ENCODE data around the gene FGF3.
"Not testable (repeated sequence)": the region's sequence is repeated elsewhere in the genome, so short reads cannot be mapped to it uniquely, and the experiment has no call there.

Gene FGF3

DNA sequence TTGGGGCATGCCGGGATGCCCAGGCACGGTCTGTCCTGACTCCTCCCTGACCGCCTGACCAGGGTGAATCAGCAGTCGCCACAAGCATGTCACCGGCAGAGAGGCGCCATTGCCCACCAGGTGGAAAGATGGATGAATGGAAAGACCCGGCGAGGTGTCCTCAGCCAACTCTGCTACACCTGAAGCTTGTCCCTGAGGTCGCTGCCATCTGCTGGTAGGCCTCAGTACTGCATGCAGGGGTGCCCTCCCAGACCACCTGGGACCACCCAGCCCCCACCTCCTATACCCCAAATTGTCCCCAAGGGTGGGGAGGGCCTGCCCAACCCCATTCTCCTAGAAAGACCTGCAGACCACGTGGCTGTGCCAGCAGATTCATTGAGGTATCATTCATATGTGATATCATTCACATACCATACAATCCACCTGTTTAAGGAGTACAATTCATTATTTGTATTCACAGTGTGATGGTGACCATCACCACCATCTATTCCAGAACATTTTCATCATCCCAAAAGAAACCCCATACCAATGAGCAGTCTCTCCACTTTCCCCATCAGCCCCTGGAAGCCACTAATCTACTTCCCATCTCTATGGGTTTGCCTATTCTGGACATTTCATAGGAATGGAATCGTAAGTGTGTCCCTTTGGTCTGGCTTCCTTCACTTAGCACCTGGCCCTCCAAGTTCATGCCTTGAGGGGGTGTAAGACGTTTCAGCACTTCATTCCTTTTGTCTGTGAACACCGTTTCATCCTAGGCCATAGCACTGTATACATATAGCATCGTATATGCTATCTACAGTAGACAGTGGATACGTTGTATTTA, 17.5 kb downstream of the FGF3 start:
- DNase-seq: no peak

- DNase-seq: no peak
These were observed 18.9 kb downstream of the FGF3 start for GRCh38 chr11:69800278-69800677.

DNA sequence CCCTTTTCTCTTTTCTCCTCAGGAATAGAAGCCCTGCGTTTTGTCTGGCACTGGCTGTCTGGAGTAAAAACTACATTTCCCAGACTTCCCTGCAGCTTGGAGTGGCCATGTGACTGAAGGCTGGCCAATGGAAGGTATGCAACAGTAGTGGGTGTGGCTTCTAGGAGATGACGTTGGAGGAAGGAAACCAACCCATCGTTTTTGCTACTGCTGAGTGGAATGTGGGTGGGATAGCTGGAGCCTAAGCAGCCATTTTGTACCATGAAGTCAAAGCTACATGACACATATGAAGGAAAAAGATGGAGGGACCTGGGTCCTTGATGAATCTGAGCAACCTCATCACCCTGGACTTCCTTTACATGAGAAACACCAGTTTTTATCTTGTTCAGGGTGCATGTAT, 19.6 kb downstream of the FGF3 start:
- no peak for DNase-seq

GRCh38 chr11:69799097-69799496, 20.1 kb downstream of the FGF3 start:
- DNase-seq: no peak

DNA sequence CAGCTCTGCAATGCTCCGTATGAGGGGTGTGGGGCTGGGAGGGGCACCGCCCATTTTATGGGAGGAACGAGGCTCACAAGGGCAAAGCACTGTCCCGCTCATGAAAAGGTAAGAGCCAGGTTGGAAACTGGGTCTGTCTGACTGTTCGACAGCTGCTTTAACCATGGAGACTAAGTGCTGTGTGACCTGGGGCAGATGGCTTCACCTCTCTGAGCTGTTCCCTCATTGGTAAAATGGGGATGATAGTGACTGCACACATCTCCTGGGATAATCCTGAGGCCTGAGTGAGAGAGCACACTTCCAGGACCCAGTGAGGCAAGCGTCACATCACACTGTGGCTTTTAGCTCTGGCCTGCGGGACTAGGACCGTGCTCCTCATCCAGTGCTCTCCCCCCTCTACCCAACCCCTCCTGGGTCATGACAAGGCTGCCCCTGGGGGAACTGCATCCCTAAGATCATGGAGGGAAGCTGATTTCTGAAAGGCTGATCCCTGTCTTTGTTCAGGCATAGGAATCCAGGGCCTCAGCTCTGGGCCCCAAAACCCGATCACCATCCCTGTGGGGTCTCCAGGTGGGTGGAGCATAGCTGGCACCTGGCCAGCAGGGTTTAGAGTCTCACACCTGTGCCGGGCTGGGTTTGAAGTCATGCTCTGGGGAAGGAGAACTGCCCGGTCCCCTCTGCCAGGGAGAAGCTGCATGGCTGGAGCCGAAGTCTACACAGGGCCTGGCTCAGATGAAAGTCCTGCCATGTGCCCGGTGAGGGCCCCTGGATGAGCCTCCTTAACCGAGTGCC, 21.3 kb downstream of the FGF3 start:
- no peak for DNase-seq

DNA sequence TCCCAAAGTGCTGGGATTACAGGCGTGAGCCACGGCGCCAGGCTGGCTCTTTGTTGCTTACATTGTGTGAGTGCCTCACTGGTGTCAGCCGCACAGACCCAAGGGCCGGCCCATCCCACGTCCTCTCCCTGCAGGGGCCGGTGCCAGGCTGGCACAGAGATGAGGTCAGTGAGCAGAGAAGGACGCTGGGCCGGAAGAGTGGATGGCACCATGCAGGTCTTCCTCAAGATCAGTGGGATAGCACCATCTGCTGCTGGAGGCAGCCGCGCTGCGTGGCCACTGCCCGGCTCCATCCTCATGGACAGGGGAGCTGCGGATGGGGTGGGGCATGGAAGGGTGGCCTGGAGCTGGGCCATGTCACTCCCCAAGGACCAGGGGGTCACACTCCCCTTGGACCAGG, 22.1 kb downstream of the FGF3 start:
- no peak for DNase-seq

- DNase-seq: no peak
These were observed 23.2 kb downstream of the FGF3 start for GRCh38 chr11:69796063-69796462.

DNA sequence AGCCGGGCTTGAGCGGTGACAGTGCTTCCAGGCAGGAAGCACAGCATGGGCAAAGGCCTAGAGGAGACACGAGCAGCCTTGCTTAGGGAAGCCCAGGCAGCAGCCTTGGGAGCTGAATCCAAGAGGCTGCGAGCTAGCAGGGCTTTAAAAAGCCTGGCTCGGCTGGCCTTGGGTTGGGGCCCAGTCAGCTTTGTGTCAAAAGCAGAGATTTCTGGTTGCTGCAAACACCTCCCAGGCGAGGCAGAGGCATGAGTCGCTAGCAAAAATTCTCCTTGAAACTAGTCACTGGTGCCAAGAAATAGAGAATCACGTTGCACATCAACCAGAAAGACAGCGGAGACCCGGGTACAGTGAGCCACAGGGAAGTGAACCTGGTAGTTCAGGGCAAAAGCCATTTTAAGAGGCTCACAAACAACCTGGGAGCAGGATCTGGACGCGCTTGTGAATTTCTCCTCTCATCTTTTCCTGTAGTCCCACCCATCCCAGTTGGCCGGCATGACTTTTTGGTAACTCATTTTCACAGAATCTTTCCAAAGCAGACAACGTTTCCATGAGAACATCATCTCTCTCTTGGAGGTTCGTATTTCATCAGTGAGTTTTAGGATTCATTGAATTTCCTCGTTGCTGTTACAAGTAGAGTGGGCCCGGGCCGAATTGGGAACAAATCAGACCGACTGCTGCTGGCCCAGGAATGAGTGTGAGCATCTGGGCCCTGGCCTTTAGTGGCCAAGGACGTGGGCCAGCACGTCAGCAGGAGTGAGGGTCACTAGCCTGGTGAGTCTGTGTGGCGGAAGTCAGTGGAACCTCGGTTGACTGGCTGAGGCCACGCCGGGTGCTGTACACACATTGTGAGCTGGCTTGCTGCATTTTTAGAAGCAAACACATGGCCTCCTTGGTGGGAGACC, 27.7 kb downstream of the FGF3 start:
- no peak for DNase-seq

- DNase-seq: no peak
These were observed 30.3 kb downstream of the FGF3 start for GRCh38 chr11:69788956-69789355.

DNA sequence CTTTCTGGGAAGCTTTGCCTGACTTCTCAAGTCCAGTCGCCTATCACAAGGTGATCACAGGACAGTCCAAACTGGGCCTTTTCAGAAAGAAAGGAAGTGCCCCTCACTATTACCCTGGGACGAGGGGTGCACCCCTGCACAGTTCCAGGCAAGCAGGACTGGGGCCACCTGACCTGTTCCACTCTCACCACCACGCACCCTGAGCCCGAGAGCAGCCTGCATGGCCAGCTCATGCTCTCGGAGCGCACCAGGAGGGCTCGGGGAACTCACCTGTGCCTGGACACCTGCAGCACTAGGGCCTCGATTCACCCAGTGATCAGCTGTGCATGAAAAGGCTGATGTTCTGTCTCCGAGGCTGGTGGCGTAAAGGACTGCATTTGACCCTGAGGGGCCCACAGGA, 31.3 kb downstream of the FGF3 start:
- no peak for DNase-seq

DNA sequence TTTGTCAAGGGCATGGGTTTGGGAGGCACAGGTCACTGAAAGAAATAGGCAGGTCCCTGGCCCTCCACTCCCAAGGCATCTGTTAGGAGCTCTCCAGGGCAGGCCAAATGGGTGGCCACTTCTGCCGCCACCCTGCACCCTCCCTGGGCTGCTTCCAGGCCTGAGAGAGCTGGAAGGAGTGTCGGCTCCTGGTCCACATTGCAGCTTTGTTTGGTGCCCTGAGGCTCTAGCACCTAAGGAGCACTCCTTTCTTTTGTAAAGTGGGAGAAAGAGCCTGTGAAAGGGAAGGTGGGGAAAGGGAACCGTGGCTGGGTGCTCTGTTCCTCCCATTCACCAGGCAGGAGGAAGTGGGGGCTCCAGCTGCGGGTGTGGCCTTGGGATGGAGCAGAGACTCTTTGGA, 31.8 kb downstream of the FGF3 start:
- DNase-seq: no peak

- DNase-seq: no peak
These were observed 38.0 kb downstream of the FGF3 start for GRCh38 chr11:69781241-69781640.

GRCh38 chr11:69778373-69778772, 40.8 kb downstream of the FGF3 start:
- DNase-seq: no peak

- DNase-seq: no peak
These were observed 44.0 kb downstream of the FGF3 start, which contains the start of gene FGF4 for GRCh38 chr11:69775163-69775755. Gene FGF4 (minus strand): TSS chr11:69775341. CDS start chr11:69775084, 257 bp downstream.

- no peak for DNase-seq
These were observed 44.7 kb downstream of the FGF3 start for GRCh38 chr11:69774354-69775162.

- DNase-seq: no peak
These were observed 45.4 kb downstream of the FGF3 start for GRCh38 chr11:69773626-69774353.

- no peak for DNase-seq
These were observed 47.8 kb downstream of the FGF3 start for GRCh38 chr11:69771466-69771865.

DNA sequence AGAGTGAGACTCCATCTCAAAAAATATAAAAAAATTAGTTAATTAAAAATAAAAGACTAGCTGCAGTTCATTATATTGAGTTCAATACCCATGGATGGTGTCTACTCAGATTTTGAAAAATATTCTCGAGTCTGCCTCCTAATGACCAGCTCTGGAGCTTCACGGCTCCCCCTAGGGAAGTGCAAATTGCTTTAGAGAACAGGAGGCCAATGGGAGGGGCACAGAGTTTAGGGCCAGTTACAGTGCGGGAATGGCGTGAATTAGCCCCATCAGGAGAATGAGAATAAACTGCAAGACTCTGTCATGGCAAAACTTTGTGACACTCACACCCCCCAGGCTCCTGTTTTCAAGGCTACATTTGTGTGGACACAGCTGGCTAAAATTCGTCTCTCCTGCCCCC, 48.7 kb downstream of the FGF3 start:
- DNase-seq: no peak

- DNase-seq: no peak
These were observed 53.7 kb downstream of the FGF3 start for GRCh38 chr11:69765498-69765995.

GRCh38 chr11:69764918-69765317, 54.3 kb downstream of the FGF3 start:
- not testable (repeated sequence) for DNase-seq

DNA sequence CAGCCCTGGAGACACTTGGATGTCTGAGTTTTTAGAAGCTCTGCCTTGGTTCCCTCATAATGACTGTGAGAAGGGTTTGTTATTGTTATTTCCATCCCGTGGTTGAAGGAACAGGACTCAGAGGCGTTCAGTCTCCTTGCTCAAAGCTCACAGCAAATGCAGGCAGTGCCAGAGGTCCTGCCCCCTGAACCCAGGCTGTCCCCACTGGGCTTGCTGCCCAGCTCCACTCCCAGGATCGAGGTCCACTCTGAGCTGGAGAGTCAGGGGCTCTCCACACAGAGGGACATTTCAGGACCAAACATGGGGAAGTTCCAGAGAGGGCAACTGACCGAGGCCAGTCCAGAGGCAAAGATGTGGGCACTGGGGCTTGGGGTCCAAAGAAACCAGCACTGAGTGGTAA, 58.9 kb downstream of the FGF3 start:
- DNase-seq: no peak

All from NCI-H748 treated with DMSO at 0.1 percent for 48 hours (cell line).